ENCODE measurements around the gene ATP8B3.
"Not testable (repeated sequence)": the region's sequence is repeated elsewhere in the genome, so short reads cannot be mapped to it uniquely, and the experiment has no call there.

ATP8B3 gene

DNA sequence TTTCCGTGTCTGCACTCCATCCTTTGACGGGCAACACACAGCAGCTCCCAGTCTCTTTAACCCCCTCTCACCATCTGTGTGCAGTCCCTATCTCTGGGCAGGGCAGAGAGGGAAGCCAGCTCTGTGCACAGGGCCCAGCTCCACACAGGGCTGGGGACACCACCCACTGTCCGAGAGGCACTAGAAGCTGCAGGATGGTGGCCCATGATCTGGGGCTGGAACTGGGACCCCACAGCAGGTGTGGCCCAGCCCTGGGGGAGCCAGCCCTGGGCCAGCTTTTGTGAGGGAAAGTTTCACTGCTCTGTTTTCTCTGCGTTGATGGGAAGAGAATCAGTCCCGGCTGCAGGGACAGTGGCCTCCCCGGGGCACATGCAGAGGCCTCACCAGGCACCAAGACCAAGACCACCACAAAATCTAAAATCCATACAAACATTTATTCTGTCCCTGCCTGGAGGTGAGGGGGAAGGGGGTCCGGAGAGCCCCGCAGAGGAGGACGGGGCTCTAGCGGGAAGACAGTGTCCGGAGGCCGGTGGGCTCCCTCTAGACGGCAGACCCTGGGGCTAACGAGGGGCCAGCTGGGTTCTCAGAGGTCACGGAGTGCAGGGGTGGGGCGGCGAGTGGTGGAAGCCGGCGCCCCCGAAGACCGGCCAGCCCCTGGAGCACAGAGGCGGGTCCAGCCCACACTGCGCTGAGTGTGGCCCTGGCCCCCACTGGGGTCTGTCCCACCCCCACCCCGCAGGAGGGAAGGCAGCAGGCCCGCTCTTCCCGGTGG lies 2.9 kb upstream of the ATP8B3 start:
- no peak for DNase-seq (ENCODE audit: low spot score)

DNA sequence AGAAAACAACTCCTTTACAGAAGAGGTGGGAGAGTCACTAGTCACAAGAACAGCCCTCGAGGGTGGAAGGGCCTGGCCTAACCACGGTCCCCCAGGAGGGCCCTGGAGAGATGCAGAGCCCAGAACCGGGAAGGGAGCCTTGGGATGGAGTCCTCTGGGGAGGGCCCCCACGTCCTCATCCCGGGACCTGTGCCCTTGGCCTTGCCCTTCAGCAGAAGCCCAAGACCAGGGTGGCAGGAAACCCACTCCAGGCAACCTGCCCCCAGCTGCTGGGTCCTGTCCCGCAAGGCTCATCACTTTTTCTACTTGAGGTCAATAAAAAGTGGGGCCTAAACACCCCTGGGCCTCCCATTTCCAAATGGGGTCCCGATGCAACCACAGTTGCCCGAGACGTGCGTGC lies 2.3 kb upstream of the ATP8B3 start:
- no peak for DNase-seq (ENCODE audit: low spot score)

DNA sequence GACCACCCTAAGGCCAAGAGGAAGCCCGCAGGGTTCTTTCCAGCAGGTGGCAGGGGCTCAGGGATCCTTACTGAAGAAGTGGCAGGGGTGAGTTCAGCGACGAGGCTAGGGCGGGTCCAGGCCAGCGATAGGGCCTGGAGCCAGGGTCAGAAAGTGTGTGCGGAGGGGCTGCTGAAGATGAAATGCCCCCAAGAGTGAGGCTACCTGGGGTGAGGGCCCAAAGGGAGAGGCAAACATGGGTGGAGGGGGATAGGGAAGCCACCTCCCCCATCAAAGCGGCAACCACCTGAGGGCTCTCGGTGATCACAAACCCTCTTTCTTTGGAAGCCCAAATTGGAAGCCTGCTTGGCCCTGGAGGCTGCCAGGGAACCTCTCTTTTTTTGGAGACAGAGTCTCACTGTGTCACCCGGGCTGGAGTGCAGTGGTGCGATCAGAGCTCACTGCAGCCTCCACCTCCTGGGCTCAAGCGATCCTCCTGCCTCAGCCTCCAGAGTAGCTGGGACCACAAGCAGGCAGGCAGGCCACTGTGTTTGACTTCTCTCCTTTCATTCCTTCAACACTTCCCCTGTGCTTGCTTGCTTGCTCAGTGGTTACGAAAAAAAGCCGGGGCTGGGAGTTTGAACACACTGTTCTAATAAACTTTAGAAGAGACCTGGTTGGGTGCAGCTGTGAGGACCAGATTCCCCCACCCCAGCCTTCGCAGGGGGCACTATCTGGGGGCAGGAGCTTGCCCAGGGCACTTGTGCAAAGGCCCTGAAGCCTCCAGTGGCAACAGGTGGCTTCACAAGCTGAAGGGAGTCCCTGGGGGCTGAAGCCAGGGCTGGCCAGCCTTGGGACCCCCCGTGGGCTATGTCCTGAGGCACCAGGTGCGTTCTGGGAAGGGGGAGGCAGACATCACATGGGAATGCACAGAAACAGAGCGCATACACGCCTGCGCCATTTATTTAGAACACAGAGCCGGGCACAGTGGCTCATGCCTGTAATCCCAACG lies 1.4 kb upstream of the ATP8B3 start:
- no peak for DNase-seq (ENCODE audit: low spot score)

DNA sequence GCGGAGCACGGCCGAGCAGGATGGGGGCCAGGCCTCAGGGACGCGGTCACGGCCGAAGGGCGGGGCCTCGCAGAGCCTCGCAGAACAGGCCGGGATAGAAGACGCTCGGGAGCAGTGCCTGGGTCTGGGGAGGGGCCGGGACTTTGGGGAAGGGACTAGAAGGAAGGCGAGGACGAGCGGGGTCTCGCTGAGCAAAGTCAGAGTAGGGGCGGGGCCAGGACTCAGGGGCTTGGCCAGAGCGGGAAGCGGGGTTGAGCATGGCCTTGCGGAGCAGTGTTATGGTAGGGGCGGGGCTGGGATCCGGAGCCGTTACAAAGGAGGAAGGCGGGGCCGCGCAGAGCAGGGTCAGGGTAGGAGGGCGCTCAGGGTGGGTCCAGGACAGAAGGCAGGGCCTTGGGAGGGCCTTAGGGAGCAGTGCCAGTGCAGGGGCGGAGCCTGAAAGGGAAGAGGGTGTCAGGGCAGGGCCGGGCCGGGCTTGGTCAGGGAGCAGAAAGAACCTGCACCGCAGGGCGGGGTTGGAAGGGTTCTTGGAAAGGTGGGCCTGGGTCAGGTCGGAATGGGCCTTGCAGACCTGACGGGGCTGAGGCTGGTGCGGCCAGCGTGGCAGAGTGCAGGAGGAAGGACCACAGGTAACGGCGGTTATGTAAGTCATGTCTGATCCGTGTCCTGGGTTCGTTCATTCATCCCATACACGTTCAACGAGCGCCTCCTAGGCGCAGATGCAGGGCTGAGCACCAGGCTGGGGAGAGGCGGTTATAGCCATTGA lies 533 bp upstream of the ATP8B3 start:
- DNase-seq (ENCODE audit: low spot score) = peak; percentile 95

DNA sequence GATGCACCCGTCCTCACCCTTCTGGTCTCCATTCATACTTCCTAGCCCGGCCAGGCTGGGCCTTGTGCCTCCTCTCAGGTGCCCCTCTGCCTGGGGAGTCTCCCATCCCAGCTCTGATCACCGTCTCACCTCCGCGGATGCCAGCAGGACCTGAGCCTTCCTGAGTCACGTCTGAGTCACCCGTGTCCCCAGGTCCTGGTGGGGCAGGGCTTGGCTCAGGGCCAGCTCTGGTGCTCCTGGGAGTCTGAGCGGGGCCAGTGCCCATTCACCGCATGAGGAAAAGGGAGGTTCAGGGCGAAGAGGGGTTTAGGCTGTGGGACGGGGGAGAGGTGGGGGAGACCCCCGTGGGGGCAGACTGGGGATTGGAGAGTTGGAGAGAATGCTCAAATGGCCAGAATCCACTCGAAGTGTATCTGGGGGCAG lies 593 bp downstream of the ATP8B3 start:
- peak; percentile 11 for DNase-seq (ENCODE audit: low spot score)

DNA sequence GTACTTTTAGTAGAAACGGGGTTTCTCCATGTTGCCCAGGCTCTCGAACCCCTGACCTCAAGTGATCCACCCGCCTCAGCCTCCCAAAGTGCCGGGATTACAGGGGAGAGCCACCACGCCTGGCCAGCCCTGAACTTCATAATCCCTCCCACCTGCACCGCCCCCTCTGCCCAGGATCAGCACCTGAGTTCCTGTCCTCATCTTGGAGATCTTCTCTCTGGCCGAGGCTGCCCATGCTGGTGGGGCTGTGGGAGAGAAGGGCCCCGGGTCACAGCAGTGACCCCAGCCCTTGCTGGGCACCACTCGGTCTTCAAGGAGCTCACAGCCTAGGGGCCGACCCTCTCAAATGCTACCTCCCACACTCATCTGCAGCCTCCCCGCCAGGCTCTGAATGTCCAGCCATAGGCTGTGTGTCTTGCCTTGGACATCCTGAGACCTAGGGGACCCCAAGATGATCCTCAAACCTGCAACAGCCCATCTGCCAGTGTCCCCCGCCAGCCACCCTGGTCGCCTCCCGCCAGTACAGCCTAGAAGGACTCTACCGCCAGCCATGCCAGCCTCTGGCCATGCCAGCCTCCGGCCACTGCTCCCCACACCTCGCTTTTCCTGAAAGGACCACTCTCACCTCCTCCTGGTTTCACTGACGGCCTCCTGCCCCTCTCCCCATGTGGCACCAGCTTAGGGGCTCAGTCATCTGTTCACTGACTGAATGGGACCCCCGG lies 1.5 kb downstream of the ATP8B3 start:
- no peak for DNase-seq (ENCODE audit: low spot score)

DNA sequence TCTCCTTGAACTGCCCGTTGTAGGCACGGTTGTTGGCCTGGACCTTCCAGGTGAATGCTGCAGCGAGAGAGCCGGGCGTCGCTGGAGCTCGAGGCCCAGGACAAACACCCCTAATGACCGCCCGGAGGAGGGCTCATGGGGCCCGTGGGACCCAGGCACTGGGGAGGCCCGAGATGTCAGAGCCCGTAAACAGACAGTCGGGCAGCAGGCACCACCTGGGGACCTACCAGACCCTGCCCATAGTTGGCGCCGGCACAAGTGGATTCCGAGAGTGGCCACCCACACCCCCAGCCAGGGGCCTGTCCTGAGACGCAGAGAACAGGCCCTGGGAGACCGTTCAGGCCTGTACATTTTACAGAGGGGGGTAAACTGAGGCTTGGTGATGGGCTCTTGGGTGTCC lies 2.4 kb downstream of the ATP8B3 start:
- DNase-seq (ENCODE audit: low spot score) = no peak

DNA sequence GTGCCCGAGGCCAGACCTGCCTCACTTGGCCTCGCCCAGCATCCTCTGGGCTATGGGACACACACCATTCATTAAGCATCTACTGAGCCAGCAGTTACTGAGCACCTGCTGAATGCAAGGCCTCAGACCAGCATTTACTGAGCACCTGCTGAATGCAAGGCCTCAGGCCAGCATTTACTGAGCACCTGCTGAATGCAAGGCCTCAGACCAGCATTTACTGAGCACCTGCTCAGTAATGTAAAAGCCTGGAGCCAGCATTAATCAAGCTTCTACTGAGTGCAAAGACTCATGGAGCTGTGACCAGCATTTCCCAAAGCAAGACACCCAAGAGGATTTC lies 3.7 kb downstream of the ATP8B3 start:
- DNase-seq (ENCODE audit: low spot score) = no peak

DNA sequence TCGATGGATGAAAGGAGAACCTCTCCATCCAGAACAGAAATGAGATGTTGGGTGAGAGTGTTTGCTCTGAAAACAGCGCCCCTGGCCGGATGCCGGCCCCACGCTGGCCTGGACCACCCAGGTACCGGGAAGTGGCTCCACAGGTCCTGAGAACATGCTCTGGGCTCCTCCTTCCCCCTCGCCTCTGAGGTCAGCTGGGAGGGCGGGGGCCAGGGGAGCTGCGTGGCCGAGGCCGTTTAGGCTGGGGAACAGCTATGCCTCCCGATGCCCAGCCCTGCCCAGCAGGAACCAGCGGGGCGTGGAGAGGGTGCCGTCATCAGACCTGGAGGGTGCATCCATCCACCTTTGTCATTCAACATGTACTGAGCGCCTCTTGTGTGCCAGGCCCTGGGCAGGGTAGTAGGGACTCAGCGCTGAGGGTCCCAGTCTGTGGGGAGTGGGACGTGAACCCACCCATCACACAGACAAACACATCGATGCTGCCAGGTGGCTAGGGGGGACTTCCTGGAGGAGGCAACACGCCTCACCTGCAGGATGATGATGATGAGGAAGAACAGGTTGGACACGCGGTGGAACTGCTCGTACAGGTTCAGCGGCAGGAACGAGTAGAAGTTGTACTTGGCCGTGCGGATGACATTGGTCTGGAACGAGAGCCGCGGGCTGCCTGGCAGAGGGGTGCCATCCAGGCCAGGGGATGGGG lies 4.2 kb downstream of the ATP8B3 start:
- no peak for DNase-seq (ENCODE audit: low spot score)

DNA sequence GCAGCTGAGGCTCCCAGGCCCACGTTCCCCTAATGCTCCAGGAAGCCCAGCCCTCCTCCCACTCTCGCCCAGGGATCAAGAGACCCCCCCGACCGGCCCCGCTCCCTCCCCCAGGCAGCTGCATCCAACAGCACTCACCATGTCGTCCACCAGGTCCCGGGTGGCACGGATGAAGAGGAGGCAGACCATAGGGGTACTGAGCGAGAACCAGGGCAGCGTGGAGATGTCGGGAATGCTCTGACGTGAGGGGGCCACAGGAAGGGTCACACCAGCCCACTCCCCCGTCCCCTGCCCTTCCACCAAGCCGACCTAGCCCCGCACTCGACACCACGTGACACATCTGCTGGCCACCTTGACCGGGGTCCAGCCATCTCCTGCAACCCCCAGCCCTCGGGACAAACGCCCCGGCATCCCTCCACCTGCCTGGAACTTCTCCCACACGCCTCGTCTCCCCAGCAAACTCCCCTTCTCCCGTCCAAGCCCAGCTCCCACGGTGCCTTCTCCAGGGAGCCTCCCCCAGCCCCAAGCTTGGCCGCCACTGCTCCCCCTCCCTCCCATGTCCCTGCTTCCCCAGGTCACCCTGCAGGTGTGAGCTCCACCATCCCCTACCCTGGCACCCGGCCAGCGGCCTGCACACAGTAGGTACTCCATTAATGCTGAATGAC lies 4.9 kb downstream of the ATP8B3 start:
- DNase-seq (ENCODE audit: low spot score) = no peak

DNA sequence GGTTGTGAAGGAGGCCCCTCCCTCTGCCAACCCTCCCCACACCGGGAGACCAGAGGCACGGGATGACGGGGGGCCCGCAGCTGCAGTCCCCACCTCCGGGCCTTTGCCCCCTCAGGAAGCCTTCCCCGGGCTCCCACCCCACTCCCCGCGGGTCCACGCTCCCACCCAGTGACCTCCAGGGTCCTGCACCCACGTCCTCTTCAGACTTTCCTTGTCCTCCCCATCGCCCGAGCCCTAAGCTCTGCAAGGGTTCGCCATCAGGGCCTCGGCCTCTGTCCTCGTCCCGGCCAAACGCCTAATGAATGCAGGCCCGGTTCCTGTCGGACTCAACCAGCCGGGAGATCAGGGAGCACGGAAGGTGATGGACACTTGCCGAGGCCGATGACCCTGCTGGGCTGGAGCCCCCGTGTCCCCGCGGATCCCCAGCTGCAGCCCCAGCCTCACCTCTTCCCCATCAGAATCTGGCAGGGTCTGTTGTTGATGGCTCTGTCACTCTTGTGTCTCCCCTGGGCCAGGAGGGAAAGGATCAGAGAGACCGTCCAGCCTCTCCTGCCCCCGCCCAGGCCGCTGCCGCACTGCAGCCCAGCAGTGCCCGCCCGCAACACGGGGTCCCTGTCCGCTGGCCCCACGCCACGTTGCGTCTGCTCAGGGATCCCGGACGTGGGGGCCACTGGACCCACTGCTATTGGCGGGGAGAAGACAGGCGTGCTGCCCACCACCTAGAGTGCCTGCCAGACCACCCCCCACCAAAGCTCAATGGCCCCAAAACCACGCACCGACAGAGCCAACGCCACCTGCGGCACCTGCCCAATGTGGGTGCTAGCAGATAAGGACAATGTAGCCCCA lies 5.7 kb downstream of the ATP8B3 start:
- no peak for DNase-seq (ENCODE audit: low spot score)

DNA sequence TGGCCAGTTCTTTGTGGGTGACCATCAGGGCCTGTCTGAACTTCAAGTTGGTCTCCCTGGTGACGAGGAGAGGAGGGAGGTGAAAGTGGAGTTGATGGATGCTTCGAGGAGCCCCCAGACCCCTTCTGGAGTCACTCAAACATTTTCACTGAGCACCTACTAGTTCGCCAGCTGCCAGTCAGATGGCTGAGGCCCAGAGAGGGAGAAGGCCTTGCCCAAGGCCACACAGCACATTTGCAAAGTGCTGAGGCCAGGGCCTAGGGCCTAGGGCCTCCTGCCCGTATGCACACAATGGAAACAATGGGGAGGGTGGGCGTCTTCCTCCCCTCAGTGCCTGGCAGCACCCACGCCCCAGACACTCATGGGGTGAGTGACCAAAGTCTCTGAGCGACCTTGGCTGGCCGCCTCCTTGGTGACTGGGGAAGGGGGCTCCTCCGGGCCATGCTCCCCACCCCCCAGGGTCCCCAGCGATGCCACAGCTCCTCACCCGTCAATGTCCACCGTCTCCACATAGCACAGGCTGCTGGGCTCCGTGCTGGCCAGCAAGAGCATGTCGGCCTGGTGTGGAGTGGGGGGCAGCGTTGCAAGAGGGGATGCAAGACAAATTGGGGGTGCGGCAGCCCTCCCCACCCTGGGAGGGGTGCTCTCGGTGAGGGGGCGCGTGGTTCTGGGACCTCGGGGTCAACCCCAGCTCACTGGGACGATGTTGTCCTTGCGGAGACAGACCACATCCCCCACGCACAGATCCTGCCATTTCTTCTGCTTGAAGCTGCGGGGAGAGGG lies 6.5 kb downstream of the ATP8B3 start:
- DNase-seq (ENCODE audit: low spot score) = no peak

DNA sequence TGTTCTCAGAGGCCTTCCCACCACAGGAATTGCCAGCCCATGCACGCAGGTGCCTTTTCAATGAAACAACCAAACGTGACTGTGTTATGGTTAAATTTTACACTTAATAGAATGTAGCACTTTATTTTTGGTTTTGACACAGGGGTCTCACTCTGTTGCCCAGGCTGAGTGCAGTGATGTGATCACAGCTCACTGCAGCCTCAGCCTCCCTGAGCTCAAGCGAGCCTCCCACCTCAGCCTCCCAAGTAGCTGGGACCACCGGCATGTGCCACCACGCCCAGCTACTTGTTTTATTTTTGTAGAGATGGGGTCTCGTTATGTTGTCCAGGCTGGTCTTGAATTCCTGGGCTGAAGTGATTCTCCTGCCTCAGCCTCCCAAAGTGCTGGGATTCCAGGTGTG lies 7.2 kb downstream of the ATP8B3 start:
- no peak for DNase-seq (ENCODE audit: low spot score)

DNA sequence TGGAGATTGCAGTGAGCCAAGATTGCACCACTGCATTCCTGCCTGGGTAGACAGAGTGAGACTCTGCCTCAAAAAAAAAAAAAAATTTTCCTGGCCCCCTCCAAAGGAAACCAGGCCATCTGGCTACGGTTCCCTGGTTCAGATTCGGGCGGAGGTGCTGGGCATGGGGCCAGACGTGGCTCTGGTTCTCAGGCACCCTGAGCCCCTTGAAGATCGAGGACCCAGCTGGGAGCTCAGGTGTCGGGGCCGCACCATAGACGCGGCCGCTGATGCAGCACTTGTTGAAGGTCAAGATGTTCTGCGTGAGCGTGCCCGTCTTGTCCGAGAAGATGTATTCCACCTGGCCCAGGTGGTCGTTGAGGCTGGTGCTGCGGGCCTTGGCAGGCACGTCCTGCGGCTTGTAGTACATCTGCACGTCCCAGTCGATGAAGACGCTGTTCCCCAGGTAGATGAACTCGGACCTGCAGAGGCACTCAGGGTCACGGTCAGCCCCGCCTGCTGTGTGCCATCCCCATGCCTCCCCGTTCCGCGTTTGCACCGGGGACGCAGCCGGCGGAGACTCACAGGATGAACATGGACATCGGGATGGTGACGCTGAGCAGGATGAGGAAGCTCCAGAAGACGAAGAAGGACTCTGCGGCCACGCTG lies 12.3 kb downstream of the ATP8B3 start:
- no peak for DNase-seq (ENCODE audit: low spot score)

DNA sequence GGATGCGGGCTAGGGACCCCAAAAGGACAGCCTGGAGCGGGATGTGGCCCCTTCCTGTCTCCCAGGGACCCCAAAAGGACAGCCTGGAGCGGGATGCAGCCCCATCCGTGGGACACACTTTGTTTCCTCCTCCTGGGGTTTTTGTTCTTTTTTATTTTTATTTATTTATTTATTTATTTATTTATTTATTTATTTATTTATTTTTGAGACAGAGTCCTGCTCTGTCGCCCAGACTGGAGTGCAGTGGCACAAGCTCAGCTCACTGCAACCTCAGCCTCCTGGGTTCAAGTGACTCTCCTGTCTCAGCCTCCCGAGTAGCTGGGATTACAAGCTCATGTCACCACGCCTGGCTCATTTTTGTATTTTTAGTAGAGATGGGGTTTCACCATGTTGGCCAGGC lies 14.8 kb downstream of the ATP8B3 start:
- DNase-seq (ENCODE audit: low spot score) = not testable (repeated sequence)

DNA sequence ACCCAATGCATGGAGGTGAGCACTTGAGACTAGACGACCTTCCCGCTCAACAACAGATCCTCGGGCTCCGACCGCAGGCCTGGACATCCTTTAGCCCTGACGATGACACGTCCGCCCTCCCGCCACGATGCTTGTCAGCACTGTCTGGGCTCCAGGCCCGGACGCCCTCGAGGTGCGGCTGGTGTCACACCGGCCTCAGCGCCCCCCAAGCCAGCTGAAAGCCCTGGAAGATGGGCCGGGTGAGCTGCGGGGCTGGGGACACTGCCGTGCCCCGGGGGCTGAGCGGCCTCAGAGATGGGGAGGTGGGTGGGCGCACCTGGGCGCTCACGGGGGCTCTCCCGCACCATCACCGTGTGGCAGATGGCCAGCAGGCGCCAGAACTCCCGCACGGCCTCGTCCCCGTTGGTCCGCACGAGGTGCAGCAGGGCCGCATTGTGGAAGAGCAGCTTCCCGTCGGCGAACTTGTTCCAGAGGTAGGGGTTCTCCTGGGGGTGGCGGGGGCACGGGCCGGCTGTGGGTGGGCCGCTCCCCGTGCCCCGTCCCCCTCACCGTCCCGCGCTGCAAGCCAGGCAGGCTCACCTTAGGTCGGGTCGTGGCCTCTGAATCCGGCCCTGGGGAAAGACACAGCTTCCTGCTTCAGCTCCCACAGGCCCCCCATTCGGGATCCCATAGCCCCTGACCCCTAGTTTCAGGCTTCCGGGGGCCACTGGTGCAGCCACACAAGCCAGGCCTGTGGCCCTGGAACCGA lies 15.5 kb downstream of the ATP8B3 start:
- no peak for DNase-seq (ENCODE audit: low spot score)

DNA sequence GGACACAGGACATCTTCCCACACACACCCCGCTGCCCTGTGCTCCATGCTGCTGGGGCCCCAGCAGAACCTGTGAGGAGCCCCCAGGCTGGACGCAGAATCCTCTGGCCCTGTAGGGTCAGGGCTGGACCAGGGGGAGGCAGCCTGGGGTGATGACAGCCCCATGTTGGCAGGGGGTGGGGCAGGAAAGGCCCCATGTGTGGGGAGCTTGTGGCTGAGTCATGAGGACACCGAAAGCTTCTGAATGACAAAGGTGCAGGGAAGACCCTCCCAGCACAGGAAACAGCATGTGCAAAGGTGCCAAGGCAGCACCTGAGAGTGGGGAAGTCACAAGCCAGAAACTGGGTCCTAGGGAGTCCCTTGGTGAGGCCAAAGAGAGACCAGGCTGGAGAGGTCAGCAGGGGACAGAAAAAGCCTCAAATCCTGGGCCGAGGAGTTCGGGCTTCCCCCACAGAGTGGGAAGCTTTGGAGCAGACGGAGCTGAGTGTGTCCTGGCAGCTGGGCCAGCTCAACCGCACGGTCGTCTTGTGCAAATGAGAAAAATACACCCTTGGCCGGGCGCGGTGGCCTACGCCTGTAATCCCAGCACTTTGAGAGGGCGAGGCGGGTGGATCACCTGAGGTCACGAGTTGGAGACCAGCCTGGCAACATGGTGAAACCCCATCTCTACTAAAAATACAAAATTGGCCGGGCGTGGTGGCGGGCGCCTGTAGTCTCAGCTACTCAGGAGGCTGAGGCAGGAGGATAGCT lies 17.5 kb downstream of the ATP8B3 start:
- peak; percentile 13 for DNase-seq (ENCODE audit: low spot score)
